MCF 10A (cell line): Measurements from ENCODE around the gene AANAT. TPM values are rescaled to one million over a fixed set of nuclear protein-coding genes. Genes with fewer than 3 reads are reported as not detected.

ENCODE experiments used
- BruUV-seq: library from RNA; stranded (reverse); fragments of 400-500 nt; replicated peaks from 2 replicates; lab custom pipeline; 2021; lab: Mats Ljungman, UMichigan
- CTCF ChIA-PET: fragments of 300-600 bp; sonication (Branson Sonifier 250); formaldehyde crosslinking; extraction: SDS; loops from one replicate; lab custom pipeline; 2021; ENCODE audit warnings: antibody characterized with exemption, inconsistent platforms; lab: Yijun Ruan, JAX
- POLR2A ChIA-PET: fragments of 300-600, 350-650 bp; sonication (Branson Sonifier 250); formaldehyde crosslinking; extraction: SDS; loops from one replicate; lab custom pipeline; 2020; ENCODE audit warnings: antibody characterized with exemption, inconsistent platforms; lab: Yijun Ruan, JAX
- DNase-seq: peaks from one replicate; pipeline ENCODE4 v3.0.0-alpha.2; 2018; ENCODE audit not compliant: unreplicated experiment
- H3K27ac Mint-ChIP-seq: one replicate; pipeline ENCODE4 v1.8.0; 2022; ENCODE audit warnings: mild to moderate bottlenecking, low read depth, mixed read lengths; ENCODE audit not compliant: unreplicated experiment
- H3K27me3 Mint-ChIP-seq: one replicate; pipeline ENCODE4 v1.8.0; 2022; ENCODE audit warnings: mixed read lengths; ENCODE audit not compliant: insufficient read depth, unreplicated experiment
- H3K36me3 Mint-ChIP-seq: one replicate; pipeline ENCODE4 v1.8.0; 2022; ENCODE audit warnings: mild to moderate bottlenecking, moderate library complexity, mixed read lengths; ENCODE audit not compliant: insufficient read depth, unreplicated experiment
- H3K4me1 Mint-ChIP-seq: one replicate; pipeline ENCODE4 v1.8.0; 2022; ENCODE audit warnings: mixed read lengths; ENCODE audit not compliant: insufficient read depth, unreplicated experiment
- H3K4me3 Mint-ChIP-seq: one replicate; pipeline ENCODE4 v1.8.0; 2022; ENCODE audit warnings: mild to moderate bottlenecking, moderate library complexity, mixed read lengths; ENCODE audit not compliant: unreplicated experiment
- H3K9me3 Mint-ChIP-seq: one replicate; pipeline ENCODE4 v1.8.0; 2022; ENCODE audit warnings: mixed read lengths; ENCODE audit not compliant: unreplicated experiment
- CTCF ChIP-seq: fragments of 200-600 bp; IDR thresholded peaks from one replicate; pipeline ENCODE4 v1.8.0; 2022; ENCODE audit warnings: antibody characterized with exemption, mild to moderate bottlenecking; ENCODE audit not compliant: unreplicated experiment
- intact Hi-C: fragments of 100-400 bp; cut with micrococcal nuclease; formaldehyde crosslinking; loops from 2 replicates; pipeline ENCODE4 v1.14.1; 2022
- total RNA-seq: library from RNA; stranded (reverse); gene quantifications from 2 replicates; pipeline ENCODE4 v1.2.3, GENCODE V29; 2022

Gene AANAT
- total RNA-seq, 1 experiment from 2014 or later: not detected

GRCh38 chr17:76433693-76434092 lies 33.7 kb upstream of the AANAT start:
- H3K27ac Mint-ChIP-seq: no peak overlapping the region
- peaks cover 21% of the 10 kb centered on the region for H3K4me1 Mint-ChIP-seq
- DNase-seq: no peak
- H3K9me3 Mint-ChIP-seq: no peaks in the 10 kb centered on the region
- no peaks in the 10 kb centered on the region for H3K27me3 Mint-ChIP-seq
- peaks cover 4% of the 10 kb centered on the region for H3K36me3 Mint-ChIP-seq
- POLR2A ChIA-PET: no interaction called here
- CTCF ChIA-PET: no interaction called here
- no peak overlapping the region for H3K4me3 Mint-ChIP-seq
- no TSS peak for BruUV-seq
- intact Hi-C loops: no loop called here
- TF ChIP-seq CTCF: no peak

GRCh38 chr17:76434870-76435269 lies 32.5 kb upstream of the AANAT start:
- ChIA-PET CTCF (interaction anchor here (0.7 to 1.8 kb wide), 3 partner anchors 14 to 49 kb away, joined by 3 to 7 read pairs (median 3); no protein-coding TSS in a partner anchor), POLR2A (no interaction called here)
- no peaks in the 10 kb centered on the region for H3K9me3 Mint-ChIP-seq
- peaks cover 26% of the 10 kb centered on the region for H3K4me1 Mint-ChIP-seq
- no peak overlapping the region for H3K4me3 Mint-ChIP-seq
- no peak for TF ChIP-seq CTCF
- H3K27ac Mint-ChIP-seq: no peak overlapping the region
- intact Hi-C loops: no loop called here
- peaks cover 10% of the 10 kb centered on the region for H3K36me3 Mint-ChIP-seq
- BruUV-seq: no TSS peak
- DNase-seq: peak; percentile 66
- H3K27me3 Mint-ChIP-seq: no peaks in the 10 kb centered on the region

GRCh38 chr17:76435751-76436150 lies 31.7 kb upstream of the AANAT start:
- CTCF ChIA-PET: interaction anchor here (0.5 to 1.8 kb wide), 3 partner anchors 14 to 31 kb away, joined by 3 to 7 read pairs (median 4); no protein-coding TSS in a partner anchor
- BruUV-seq: no TSS peak

More at GRCh38 chr17:76435751-76436150, 31.7 kb upstream of the AANAT start:
- POLR2A ChIA-PET: interaction anchor here (0.6 to 0.9 kb wide), 3 partner anchors 25 to 253 kb away, joined by 3 read pairs; no protein-coding TSS in a partner anchor
- no peak for DNase-seq
- Mint-ChIP-seq H3K4me1 (peaks cover 26% of the 10 kb centered on the region), H3K27me3 (no peaks in the 10 kb centered on the region), H3K27ac (no peak overlapping the region), H3K36me3 (peaks cover 11% of the 10 kb centered on the region), H3K9me3 (no peaks in the 10 kb centered on the region), H3K4me3 (no peak overlapping the region)
- TF ChIP-seq CTCF: no peak
- intact Hi-C loops: no loop called here
